Vagina (tissue), 2 donors: ENCODE measurements around the gene C11orf98. TPM values are rescaled to one million over a fixed set of nuclear protein-coding genes. Genes with fewer than 3 reads are reported as not detected.

ENCODE experiments used
- DNase-seq, 2 donors: peaks; one replicate each; pipeline ENCODE4 v3.0.0-alpha.2; 2017; ENCODE audit errors: extremely low spot score in 2 of 2
- H3K27ac ChIP-seq: fragments of 200-600 bp; sonication (generic); one replicate; pipeline ENCODE4 v1.5.1; 2019
- H3K27me3 ChIP-seq: fragments of 200-600 bp; sonication (generic); one replicate; pipeline ENCODE4 v1.5.1; 2019
- H3K36me3 ChIP-seq, 2 donors: fragments of 200-600 bp; sonication (generic); one replicate each; pipeline ENCODE4 v1.5.1; 2017 to 2019
- H3K4me1 ChIP-seq: fragments of 200-600 bp; sonication (generic); one replicate; pipeline ENCODE4 v1.5.1; 2019
- H3K4me3 ChIP-seq, 2 donors: fragments of 200-600 bp; sonication (generic); 1 replicate in 1 of 2; 2 replicates in 1 of 2; pipeline ENCODE4 v1.5.1; 2016 to 2019
- H3K9me3 ChIP-seq: fragments of 200-600 bp; sonication (generic); one replicate; pipeline ENCODE4 v1.5.1; 2019
- POLR2A ChIP-seq, 2 donors: fragments of 450-650 bp; IDR thresholded peaks; one replicate each; pipeline ENCODE4 v1.6.1; 2017; ENCODE audit warnings: antibody characterized with exemption in 2 of 2, mild to moderate bottlenecking in 2 of 2, moderate library complexity in 2 of 2
- POLR2AphosphoS5 ChIP-seq, 2 donors: sonication (generic); formaldehyde crosslinking; IDR thresholded peaks; one replicate each; pipeline ENCODE4 v1.9.0; 2017; ENCODE audit warnings: antibody characterized with exemption in 2 of 2, mild to moderate bottlenecking in 2 of 2, low read depth in 1 of 2; ENCODE audit not compliant: insufficient read depth in 1 of 2
- intact Hi-C: fragments of 100-400 bp; cut with DNase I; formaldehyde crosslinking; loops from one replicate; pipeline ENCODE4 v1.15.1; 2023
- total RNA-seq: library from RNA; depleted of rRNA; stranded (reverse); fragments of >200 nt; gene quantifications from one replicate; pipeline ENCODE4 v1.2.3, GENCODE V29; 2016
- TF ChIP-seq, protein P1 (sequence below), 3 experiments: fragments of 450-650 bp in 2 of 3; fragments of 200-600 bp in 1 of 3; sonication (generic) in 1 of 3; IDR thresholded peaks; one replicate each; pipeline ENCODE4 v1.5.1; 2017 to 2019; ENCODE audit warnings: antibody characterized with exemption in 3 of 3, mild to moderate bottlenecking in 2 of 3, moderate library complexity in 2 of 3

C11orf98 gene
- total RNA-seq, 1 donor from 2014 or later, result 44.2 TPM

DNA sequence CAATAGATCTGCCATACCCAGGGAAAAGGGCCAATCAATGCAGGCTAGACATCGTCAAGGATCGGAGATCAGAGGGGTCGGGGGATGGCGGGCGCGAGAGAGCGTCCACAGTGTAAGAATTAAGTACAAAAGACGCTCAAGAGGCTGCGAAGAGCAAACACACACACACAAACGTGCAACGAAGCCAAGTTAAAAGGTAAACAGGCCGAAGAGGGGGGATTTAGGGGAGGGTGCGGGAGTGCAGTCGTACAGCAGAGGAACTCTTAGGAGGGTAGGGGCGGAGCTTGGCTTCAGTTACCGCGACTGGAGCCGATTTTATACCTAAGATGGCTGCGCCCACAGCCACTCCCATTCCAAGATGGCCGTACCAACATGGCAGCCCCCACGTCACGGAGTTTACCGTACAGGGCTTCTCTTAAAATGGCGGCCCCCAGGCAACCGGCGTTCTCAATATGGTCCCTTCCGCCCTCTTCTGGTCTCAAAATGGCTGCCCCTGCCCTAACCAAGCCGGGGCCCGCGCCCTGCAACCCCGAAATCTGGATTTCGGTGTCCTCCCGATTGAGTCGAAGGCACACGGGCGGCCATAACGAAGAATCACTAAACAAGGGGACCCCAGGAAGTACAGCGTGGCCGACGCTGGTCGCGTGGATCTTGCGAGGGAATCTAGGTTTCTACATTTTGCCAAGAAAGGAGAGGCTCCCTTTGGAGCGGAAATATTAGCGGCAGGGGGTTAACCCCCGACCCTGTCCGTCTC lies 44.4 kb upstream of the C11orf98 start:
- TF ChIP-seq POLR2AphosphoS5 (IDR thresholded peaks at IDR 0.05; ENCODE audit: insufficient read depth in 1 of 2, low read depth in 1 of 2) (peak; percentile 88 to 96), POLR2A (IDR thresholded peaks at IDR 0.05) (peak in 1 of 2 donors; percentile 34)
- TF ChIP-seq, protein P1, sequence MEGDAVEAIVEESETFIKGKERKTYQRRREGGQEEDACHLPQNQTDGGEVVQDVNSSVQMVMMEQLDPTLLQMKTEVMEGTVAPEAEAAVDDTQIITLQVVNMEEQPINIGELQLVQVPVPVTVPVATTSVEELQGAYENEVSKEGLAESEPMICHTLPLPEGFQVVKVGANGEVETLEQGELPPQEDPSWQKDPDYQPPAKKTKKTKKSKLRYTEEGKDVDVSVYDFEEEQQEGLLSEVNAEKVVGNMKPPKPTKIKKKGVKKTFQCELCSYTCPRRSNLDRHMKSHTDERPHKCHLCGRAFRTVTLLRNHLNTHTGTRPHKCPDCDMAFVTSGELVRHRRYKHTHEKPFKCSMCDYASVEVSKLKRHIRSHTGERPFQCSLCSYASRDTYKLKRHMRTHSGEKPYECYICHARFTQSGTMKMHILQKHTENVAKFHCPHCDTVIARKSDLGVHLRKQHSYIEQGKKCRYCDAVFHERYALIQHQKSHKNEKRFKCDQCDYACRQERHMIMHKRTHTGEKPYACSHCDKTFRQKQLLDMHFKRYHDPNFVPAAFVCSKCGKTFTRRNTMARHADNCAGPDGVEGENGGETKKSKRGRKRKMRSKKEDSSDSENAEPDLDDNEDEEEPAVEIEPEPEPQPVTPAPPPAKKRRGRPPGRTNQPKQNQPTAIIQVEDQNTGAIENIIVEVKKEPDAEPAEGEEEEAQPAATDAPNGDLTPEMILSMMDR (IDR thresholded peaks at IDR 0.05), result peak in 1 of 3 experiments; percentile 10
- intact Hi-C loops, result loop anchor here (10.0 kb wide), 1 partner anchor 315 kb away; no protein-coding TSS in a partner anchor
- H3K27me3 ChIP-seq, result no peaks in the 10 kb centered on the region

DNA sequence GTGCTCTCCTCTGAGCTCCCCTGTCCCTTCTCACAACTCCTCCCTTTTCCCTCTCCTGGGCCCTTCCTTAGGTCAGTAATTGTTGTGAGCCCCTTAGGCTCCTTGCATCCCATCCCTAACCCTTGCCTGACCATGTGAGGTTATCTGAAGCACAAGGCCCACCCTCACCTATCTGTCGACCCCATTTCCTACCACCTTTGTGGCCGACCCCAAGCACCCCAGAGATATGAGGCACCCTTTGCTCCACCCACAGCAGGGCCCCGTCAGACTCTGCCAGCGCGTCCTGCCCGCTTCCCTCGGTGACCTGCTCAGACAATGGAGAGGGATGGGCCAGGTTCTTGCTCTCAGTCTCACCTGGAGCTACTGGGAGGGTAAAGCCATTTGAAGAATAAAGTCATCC lies 43.8 kb upstream of the C11orf98 start:
- intact Hi-C loops, result loop anchor here (10.0 kb wide), 1 partner anchor 314 kb away; no protein-coding TSS in a partner anchor
- H3K9me3 ChIP-seq, result no peaks in the 10 kb centered on the region
- H3K4me3 ChIP-seq, result peak overlapping the region; percentile 44 to 63
- no peak for TF ChIP-seq POLR2A (IDR thresholded peaks at IDR 0.05)
- TF ChIP-seq POLR2AphosphoS5 (IDR thresholded peaks at IDR 0.05; ENCODE audit: insufficient read depth in 1 of 2, low read depth in 1 of 2), result no peak
- H3K27ac ChIP-seq, result peak overlapping the region; percentile 95
- peaks cover 0 to 26% of the 10 kb centered on the region in 2 donors for H3K36me3 ChIP-seq
- H3K4me1 ChIP-seq, result peaks cover 45% of the 10 kb centered on the region
- H3K27me3 ChIP-seq, result no peaks in the 10 kb centered on the region
- no peak for DNase-seq

More for the DNA sequence above, 44.4 kb upstream of the C11orf98 start:
- peaks cover 0 to 32% of the 10 kb centered on the region in 2 donors for H3K36me3 ChIP-seq
- peaks cover 45% of the 10 kb centered on the region for H3K4me1 ChIP-seq
- peak in 1 of 2 donors; percentile 98 for DNase-seq
- no peaks in the 10 kb centered on the region for H3K9me3 ChIP-seq
- H3K27ac ChIP-seq, result peak overlapping the region; percentile 95
- peak overlapping the region; percentile 44 to 63 for H3K4me3 ChIP-seq

DNA sequence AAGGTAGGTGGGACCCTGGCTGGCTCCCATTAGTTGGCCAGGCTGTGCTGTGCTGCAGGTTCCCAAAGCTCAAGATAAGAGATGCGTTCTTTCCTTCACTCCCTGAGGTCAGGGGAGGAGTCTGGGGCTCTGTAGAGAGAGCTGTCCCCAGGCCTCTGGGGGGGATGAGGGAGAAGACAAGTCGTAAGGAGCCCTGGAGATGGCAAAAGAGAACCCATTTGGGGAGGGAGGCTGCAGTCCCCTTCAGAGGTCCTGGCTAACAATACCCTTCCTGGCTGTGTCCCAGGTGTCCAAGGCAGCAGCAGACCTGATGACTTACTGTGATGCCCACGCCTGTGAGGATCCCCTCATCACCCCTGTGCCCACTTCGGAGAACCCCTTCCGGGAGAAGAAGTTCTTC lies 43.4 kb upstream of the C11orf98 start:
- Histone ChIP-seq H3K9me3 (no peaks in the 10 kb centered on the region), H3K4me1 (peaks cover 45% of the 10 kb centered on the region), H3K4me3 (peak overlapping the region; percentile 44 to 63), H3K27me3 (no peaks in the 10 kb centered on the region), H3K27ac (peak overlapping the region; percentile 95), H3K36me3 (peaks cover 0 to 22% of the 10 kb centered on the region in 2 donors)
- intact Hi-C loops, result loop anchor here (10.0 kb wide), 1 partner anchor 314 kb away; no protein-coding TSS in a partner anchor
- no peak for TF ChIP-seq POLR2A (IDR thresholded peaks at IDR 0.05)
- DNase-seq, result no peak

DNA sequence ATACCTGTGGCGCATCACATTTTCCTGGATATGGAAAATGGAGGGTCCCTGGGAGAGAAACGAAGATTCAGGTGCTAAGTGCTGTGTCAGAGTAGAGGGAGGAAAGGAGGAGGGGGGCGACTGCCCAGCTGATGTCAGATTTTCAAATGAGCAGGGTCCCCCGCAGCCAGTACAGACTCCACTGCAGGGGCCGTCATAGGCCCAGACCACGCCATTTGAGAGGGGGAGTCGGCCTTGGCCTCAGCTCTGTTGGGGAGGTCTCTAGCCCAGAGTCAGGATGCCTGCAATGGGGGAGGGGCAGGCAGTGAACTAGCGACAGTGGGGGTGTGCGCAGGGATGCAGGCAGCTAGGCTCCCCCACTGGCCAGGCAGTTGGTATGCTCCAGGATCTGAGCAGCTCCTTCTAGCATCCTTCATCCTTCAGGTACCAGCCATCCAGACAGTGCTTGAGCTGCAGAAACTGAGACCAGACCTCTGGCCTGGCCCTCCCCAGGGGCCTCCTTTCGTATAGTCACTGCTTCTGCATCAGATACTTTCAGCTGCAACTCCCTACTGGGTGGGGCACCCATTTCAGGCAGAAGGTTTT lies 42.4 kb upstream of the C11orf98 start, which contains the start of the genes BSCL2 and GNG3:
BSCL2 (minus strand) TSS at position 148 of the 585 bp plus-strand sequence. CDS start 229 bp downstream, outside the sequence.
GNG3 (plus strand) TSS at position 400 of the 585 bp plus-strand sequence. CDS start 620 bp downstream, outside the sequence.
- Histone ChIP-seq H3K4me3 (peak within 1 kb of the TSS; percentile 55 to 63), H3K27me3 (no peaks in the 10 kb centered on the region), H3K27ac (peak within 1 kb of the TSS; percentile 95), H3K4me1 (peaks cover 45% of the 10 kb centered on the region), H3K36me3 (peaks cover 0 to 14% of the 10 kb centered on the region in 2 donors), H3K9me3 (no peaks in the 10 kb centered on the region)
- intact Hi-C loops, result loop anchor here (10.0 kb wide), 1 partner anchor 313 kb away; no protein-coding TSS in a partner anchor
- DNase-seq, result no peak
- no peak for TF ChIP-seq POLR2AphosphoS5 (IDR thresholded peaks at IDR 0.05; ENCODE audit: insufficient read depth in 1 of 2, low read depth in 1 of 2)
- no peak for TF ChIP-seq POLR2A (IDR thresholded peaks at IDR 0.05)
- TF ChIP-seq, protein P1 (IDR thresholded peaks at IDR 0.05), result no peak

DNA sequence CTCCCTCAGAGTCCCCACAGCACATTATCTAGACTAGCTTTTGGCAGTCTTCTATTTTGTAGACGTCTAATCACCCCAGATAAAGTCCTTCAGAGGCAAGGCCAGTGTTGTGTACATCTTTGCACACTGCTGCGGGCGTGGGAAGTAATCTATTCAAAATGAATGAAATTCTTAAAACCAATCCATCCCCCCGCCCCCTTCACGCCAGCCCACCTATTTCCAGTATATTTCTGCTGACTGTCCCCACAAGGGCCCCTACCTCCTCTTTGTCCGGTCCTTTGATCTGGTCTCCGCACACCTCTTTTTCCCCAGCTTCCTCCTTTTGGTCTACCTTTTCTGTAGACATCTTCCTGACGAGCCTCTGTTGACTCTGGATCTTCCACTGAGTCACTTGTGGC lies 41.8 kb upstream of the C11orf98 start:
- peaks cover 45% of the 10 kb centered on the region for H3K4me1 ChIP-seq
- H3K9me3 ChIP-seq, result no peaks in the 10 kb centered on the region
- H3K27ac ChIP-seq, result peak overlapping the region; percentile 85
- intact Hi-C loops, result loop anchor here (10.0 kb wide), 1 partner anchor 312 kb away; no protein-coding TSS in a partner anchor
- no peak for TF ChIP-seq POLR2A (IDR thresholded peaks at IDR 0.05)
- TF ChIP-seq, protein P1 (IDR thresholded peaks at IDR 0.05), result no peak
- no peak for TF ChIP-seq POLR2AphosphoS5 (IDR thresholded peaks at IDR 0.05; ENCODE audit: insufficient read depth in 1 of 2, low read depth in 1 of 2)
- H3K36me3 ChIP-seq, result peaks cover 0 to 9% of the 10 kb centered on the region in 2 donors
- peak overlapping the region; percentile 55 to 62 for H3K4me3 ChIP-seq
- no peak for DNase-seq
- no peaks in the 10 kb centered on the region for H3K27me3 ChIP-seq
